ENCODE results near the gene CMTM7. TPM values are rescaled to one million over a fixed set of nuclear protein-coding genes. Genes with fewer than 3 reads are reported as not detected.
A peak's percentile ranks its signal among the peaks of the same experiment; 100 is the strongest.

The CMTM7 gene
- total and polyA plus RNA-seq, 2 of the 8 experiments (the other 6 are each of a cell fraction or from before 2014, with no cell fraction given) = 33.3 to 65.8 TPM

DNA sequence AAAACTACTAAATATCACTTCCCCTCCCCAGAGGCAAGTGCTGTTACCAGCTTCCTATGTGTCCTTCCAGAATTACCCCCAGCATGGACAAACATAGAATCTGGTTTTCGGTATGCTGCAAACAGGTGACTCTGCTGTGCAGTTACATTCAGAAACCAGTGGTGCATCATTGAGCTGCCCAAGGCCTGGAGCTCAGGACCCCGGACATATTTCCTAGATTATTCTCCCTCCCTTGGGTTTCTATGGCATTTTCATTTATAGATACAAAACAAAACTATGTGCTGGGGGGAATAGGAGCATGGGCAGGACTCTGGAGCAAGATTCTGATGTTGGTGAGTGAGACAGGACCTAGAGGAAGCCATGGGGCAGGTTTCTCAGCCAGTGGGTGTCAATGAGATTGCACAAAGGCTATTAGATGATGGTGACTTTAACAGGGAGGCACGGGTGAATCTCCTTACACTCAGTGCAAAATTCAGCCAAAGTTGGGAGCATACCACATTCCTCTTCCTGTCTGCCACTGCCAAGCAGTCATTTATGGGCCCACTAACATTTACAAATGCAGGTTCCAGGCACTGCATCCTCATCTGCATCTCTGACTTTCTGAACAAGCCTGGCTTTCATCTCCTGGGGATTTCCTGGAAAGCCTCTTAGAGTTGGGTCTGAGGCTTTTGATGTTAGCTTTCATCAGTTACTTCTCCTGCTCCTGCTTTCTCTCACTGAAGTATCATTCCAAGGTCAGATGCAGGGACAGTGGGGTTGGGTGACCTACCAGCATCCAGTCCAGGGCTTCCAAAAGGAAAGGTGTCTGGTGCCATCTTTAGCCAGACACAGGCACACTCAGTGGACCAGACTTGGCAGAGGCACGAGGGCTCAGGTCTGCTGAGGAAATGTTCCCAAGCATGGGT lies 44.5 kb downstream of the CMTM7 start:
- Histone ChIP-seq H3K27me3 (replicated peaks in 1 of 4; ENCODE audit: control insufficient read depth in 3 of 4, extremely low read depth in 1 of 4, insufficient read depth in 3 of 4, low read length in 3 of 4) (no peaks in the 10 kb centered on the region), H3K9ac (replicated peaks in 1 of 4; ENCODE audit: extremely low read depth in 1 of 4, low read depth in 3 of 4, low read length in 3 of 4) (no peak overlapping the region), H3K79me2 (ENCODE audit: control insufficient read depth in 1 of 2, insufficient read depth in 2 of 2, low read length in 2 of 2) (peaks cover 0 to 8% of the 10 kb centered on the region in 2 experiments; a peak in 2 of 4 replicates), H4K20me1 (replicated peaks in 1 of 2; ENCODE audit: control insufficient read depth in 1 of 2, insufficient read depth in 2 of 2, low read length in 2 of 2) (peaks cover 0 to 3% of the 10 kb centered on the region in 2 experiments), H3K79me1 (ENCODE audit: low read depth, low read length) (peaks cover 3% of the 10 kb centered on the region; the same call in 1 of the 2 replicates), H2AK5ac (ENCODE audit: low read depth, low read length) (no peak overlapping the region; the same call in 1 of the 2 replicates), H4K5ac (ENCODE audit: insufficient read length, low read depth, low read length) (no peak overlapping the region), H3K4me1 (replicated peaks in 1 of 4; ENCODE audit: control insufficient read depth in 3 of 4, insufficient read depth in 4 of 4, low read length in 3 of 4) (peaks cover 0 to 5% (median 3%) of the 10 kb centered on the region in 4 experiments; a peak in 2 of 7 replicates), H3K14ac (ENCODE audit: insufficient read length) (no peak overlapping the region), H2BK120ac (replicated peaks; ENCODE audit: low read depth, low read length) (no peak overlapping the region), H3K4me3 (ENCODE audit: extremely low read depth in 1 of 4, insufficient read depth in 2 of 4, low read depth in 3 of 4, low read length in 4 of 4) (no peak overlapping the region), H3K4me2 (ENCODE audit: insufficient read depth in 1 of 2, low read depth in 2 of 2, low read length in 2 of 2) (no peak overlapping the region), H2BK12ac (ENCODE audit: low read depth, low read length) (no peak overlapping the region), H4K91ac (replicated peaks; ENCODE audit: insufficient read length, low read length) (no peak overlapping the region), H3K23me2 (ENCODE audit: low read depth, low read length) (peaks cover 1% of the 10 kb centered on the region; the same call in 1 of the 2 replicates), H3K23ac (ENCODE audit: insufficient read length) (no peak overlapping the region), H3K4ac (replicated peaks; ENCODE audit: insufficient read length, low read depth, low read length) (no peak overlapping the region), H2BK5ac (ENCODE audit: low read depth, low read length) (no peak overlapping the region), H3K56ac (replicated peaks; ENCODE audit: insufficient read length, low read depth, low read length) (no peak overlapping the region), H3K36me3 (ENCODE audit: control insufficient read depth in 2 of 4, insufficient read depth in 4 of 4, low read length in 3 of 4) (no peaks in the 10 kb centered on the region), H2BK15ac (ENCODE audit: low read length) (no peak overlapping the region), H4K8ac (ENCODE audit: extremely low read depth, insufficient read depth, low read length) (0 out of 2 replicates have a peak overlapping the region, but pooled peaks have one; percentile 41), H3K9me3 (ENCODE audit: insufficient read depth in 2 of 2, low read depth in 1 of 2, low read length in 1 of 2) (no peaks in the 10 kb centered on the region), H2AFZ (ENCODE audit: low read length) (no peak overlapping the region), H3K27ac (ENCODE audit: low read depth, low read length) (no peak overlapping the region), H2BK20ac (ENCODE audit: low read length) (no peak overlapping the region), H3K18ac (ENCODE audit: extremely low read depth, low read length) (no peak overlapping the region)
- 88% methylated on average over 4 of the region's 4 CpGs; no CpG with 5 or more reads in 1 of the 2 experiments for WGBS, 2 experiments (ENCODE audit: extremely low coverage in 1 of 2, insufficient coverage in 1 of 2, insufficient read length in 1 of 2, insufficient replicate concordance in 2 of 2, low coverage in 1 of 2, low lambda C conversion rate in 2 of 2, missing lambda C conversion rate in 1 of 2)
- ChIA-PET CTCF (ENCODE audit: partially characterized antibody) (interaction anchor here (0.7 to 1.3 kb wide), 3 partner anchors 61 to 465 kb away, joined by 3 read pairs; no protein-coding TSS in a partner anchor), POLR2A (ENCODE audit: partially characterized antibody) (no interaction called here)
- no peak for TF ChIP-seq RNF2 (IDR thresholded peaks at IDR 0.05; ENCODE audit: borderline replicate concordance, low read depth, low read length, missing control alignments, poor library complexity, severe bottlenecking)
- TF ChIP-seq TEAD4 (IDR thresholded peaks at IDR 0.05; ENCODE audit: low read depth, low read length) = no peak
- no peak for TF ChIP-seq TBP (IDR thresholded peaks at IDR 0.05; ENCODE audit: low read depth, low read length)
- no peak for TF ChIP-seq ASH2L (IDR thresholded peaks at IDR 0.05; ENCODE audit: low read length)
- no peak for TF ChIP-seq SIRT6 (IDR thresholded peaks at IDR 0.05; ENCODE audit: low read length)
- TF ChIP-seq POLR2A (IDR thresholded peaks at IDR 0.05; ENCODE audit: control extremely low read depth in 1 of 2, low read depth in 2 of 2, low read length in 2 of 2) = no peak
- TF ChIP-seq SRF (IDR thresholded peaks at IDR 0.05; ENCODE audit: low read depth, low read length) = no peak
- TF ChIP-seq TCF12 (IDR thresholded peaks at IDR 0.05; ENCODE audit: low read depth, low read length) = no peak
- no peak for TF ChIP-seq NRF1 (IDR thresholded peaks at IDR 0.05; ENCODE audit: low read depth, low read length)
- FAIRE-seq = no peak
- peak in 1 of 2 experiments; percentile 32 for DNase-seq (ENCODE audit: low read depth in 1 of 2, low spot score in 2 of 2)
